GM18520 (cell line): ENCODE results near the gene CELF2.
"Not testable (repeated sequence)": the region's sequence is repeated elsewhere in the genome, so short reads cannot be mapped to it uniquely, and the experiment has no call there.

Source experiments
- ATAC-seq: cut with Tn5 transposase; IDR thresholded peaks from one replicate; pipeline ENCODE4 v1.9.1; 2021; ENCODE audit not compliant: unreplicated experiment

The CELF2 gene

GRCh38 chr10:11366889-11367288 is 349.2 kb downstream of the CELF2 start:
- ATAC-seq, result not testable (repeated sequence)

DNA sequence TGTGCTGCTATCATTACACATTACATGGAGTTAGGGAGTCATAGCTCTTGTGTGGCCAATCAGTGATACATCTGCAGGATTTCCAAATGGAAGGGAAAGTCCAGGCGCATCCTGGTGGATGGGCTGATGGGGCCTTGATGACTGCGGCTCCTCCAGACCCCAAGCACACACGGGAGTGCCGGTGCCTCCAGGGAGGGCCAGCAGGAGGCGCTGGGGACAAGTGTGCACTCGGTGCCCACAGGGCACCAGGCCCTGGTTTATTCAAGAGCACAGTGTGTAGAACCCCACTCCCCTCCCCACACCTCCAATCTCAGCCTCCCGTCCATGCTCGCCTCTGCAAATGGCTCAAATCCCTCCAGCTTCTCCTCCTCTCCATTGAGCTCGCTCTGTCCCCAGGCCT is 349.8 kb downstream of the CELF2 start:
- no peak for ATAC-seq

DNA sequence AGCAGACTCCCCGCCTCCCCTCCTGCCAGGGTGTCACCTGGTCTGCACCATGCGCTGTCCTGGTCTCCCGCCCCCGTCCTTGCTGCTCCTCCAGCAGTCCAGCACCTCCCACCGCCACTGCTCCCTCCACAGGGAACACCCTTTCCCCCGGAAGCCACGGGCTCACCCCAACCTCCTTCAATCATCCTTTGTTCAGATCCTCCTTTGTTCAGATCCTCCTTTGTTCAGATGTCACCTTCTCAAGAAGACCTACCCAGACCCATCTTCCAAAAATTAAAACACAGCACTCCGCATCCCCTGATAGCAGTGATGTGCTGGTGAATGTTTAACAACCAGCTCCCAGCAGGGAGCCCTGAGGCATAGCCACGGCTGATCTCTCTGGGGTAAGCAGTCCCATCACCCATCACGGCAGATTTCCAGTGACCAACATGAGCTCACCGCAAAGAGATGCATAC is 356.1 kb downstream of the CELF2 start:
- no peak for ATAC-seq

DNA sequence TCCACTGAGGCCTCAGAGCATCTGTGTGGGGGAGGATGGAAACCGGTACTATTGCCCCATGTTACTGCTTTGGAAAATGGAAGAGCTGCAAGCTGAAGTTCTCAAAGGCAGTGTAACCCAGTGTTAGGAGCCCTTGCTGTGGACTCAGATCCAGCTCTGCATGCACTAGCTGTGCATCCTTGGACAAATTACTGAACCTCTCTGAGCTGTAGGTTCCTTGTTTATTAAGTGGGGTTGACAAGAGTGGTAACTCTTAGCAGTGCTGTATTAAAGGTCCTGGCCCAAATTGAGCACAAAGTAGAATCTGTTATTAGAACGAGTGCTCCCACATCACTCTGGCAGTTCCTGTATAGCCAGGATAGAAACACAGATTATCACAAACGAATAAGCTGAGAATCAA is 359.6 kb downstream of the CELF2 start:
- ATAC-seq, result no peak

DNA sequence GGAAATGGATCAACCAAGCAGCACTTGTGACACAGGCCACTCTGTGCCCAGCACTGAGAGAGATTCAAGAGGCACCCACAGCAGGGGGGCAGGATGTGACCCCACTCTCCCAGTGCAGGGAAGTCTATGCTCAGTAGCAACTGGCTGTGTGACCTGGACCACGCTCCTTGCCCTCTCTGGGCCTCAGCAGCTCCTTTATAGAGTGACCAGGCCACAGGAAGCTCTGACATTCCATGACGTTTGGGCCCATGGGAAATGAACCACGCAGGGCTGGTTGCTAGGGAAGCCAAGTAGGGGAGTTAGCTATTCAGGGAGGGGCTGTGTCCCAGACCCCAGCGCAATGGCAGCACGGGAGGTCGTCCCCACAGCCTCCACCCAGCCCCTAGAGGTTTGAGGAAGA is 361.2 kb downstream of the CELF2 start:
- ATAC-seq, result no peak

DNA sequence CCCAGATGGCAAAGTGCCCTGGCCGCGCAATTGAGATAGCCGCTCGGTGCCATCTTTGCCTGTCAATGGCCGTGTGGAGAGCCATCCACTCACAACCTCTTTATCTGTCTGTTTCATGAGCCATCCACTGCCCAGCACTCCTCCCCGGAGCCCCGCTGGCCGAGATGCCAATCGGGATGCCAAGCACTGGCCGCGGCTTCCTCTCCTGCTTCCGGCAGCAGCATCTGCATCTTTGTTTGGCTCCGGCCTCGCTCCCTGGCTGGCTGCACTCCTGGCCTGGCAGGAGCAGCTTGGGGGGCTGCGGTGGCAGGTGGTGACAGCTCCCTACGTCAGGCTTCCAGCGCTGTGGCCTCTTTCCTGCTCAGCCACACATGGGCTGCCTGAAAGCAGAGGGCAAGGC is 362.1 kb downstream of the CELF2 start:
- no peak for ATAC-seq

DNA sequence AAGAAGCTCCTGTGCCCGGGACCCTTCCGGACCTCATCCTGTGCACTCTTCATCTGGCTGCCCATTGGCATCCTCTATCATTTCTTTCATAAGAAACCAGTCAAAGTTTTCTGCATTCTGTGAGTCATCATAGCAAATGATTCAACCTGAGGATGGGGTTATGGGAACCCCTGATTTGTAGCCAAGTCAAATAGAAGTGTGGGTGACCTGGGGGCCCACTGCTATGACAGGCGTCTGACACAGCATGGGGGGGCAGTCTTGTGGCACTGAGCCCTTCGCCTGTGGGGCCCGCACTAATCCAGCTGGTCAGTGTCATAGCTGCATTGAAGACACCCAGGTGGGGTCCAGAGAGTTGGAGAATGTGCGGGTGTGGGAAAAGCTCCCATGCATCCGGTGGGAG is 363.4 kb downstream of the CELF2 start:
- ATAC-seq, result no peak

- no peak for ATAC-seq
These were observed 363.8 kb downstream of the CELF2 start for GRCh38 chr10:11381511-11381910.

DNA sequence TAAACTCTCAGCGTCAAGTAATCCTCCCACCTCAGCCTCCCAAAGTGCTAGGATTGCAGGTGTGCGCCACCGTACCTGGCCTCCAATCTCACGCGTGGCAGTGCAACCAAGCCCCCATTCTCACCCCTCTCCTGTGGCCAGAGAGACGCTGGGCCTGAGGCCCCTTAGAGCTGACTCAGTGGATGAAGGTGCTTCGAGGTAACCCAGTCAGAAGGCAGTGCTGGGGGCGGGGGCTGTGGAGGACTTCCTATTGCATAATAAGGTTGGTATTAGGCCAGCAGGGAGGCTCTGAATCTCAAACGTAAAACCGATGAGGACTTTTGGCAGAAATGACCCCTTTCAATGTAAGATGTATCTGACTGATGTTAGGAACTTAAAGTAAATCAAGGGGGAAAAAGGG is 364.5 kb downstream of the CELF2 start:
- no peak for ATAC-seq

DNA sequence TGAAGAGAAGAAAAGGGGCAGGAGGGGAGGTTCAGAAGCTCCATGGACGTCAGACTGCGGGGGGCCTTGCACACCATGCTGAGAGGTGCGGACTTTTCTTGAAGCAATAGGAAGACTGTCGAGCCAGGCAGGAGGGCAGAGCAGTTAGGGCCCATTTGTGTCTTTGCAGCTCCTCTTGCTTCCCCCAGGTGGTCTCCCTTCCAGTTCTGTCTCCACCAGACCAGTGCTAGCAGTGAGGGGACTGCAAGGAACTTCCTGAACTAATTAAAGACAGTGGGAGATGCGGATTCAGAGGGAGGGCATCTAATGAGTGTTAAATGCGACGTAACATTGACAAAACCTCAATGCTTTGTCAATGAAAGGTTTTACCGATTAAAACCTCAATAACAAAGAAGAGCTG is 368.4 kb downstream of the CELF2 start:
- no peak for ATAC-seq
